ENCODE measurements around the gene PEX6. TPM values are rescaled to one million over a fixed set of nuclear protein-coding genes. Genes with fewer than 3 reads are reported as not detected.

The PEX6 gene
- total and polyA plus RNA-seq, 2 of the 13 experiments (the other 11 are each of a cell fraction or from before 2014, with no cell fraction given), result 5.1 to 6.7 TPM

GRCh38 chr6:42938987-42939809 is 39.8 kb downstream of the PEX6 start (continued):
- TF ChIP-seq GRHL1 (CRISPR knock-in tag; conservative IDR thresholded peaks at IDR 0.05) (no peak), AHR (CRISPR knock-in tag; IDR thresholded peaks at IDR 0.05) (no peak; the same call in 1 of the 2 replicates), FOXP4 (CRISPR knock-in tag; IDR thresholded peaks at IDR 0.05) (peak; percentile 97), ADNP (CRISPR knock-in tag; IDR thresholded peaks at IDR 0.05) (no peak), ZNF772 (CRISPR knock-in tag; IDR thresholded peaks at IDR 0.05) (no peak), RNF219 (CRISPR knock-in tag; IDR thresholded peaks at IDR 0.05) (no peak), TCF12 (IDR thresholded peaks at IDR 0.05) (no peak), TCF12 (CRISPR knock-in tag; IDR thresholded peaks at IDR 0.05) (peak; percentile 73), PITX1 (CRISPR knock-in tag; IDR thresholded peaks at IDR 0.05) (peak; percentile 78; the same call in 1 of the 2 replicates), NPAS2 (CRISPR knock-in tag; IDR thresholded peaks at IDR 0.05; ENCODE audit: borderline replicate concordance) (no peak), RXRB (CRISPR knock-in tag; IDR thresholded peaks at IDR 0.05; ENCODE audit: borderline replicate concordance) (peak; percentile 95)
- TF ChIP-seq, protein P1, sequence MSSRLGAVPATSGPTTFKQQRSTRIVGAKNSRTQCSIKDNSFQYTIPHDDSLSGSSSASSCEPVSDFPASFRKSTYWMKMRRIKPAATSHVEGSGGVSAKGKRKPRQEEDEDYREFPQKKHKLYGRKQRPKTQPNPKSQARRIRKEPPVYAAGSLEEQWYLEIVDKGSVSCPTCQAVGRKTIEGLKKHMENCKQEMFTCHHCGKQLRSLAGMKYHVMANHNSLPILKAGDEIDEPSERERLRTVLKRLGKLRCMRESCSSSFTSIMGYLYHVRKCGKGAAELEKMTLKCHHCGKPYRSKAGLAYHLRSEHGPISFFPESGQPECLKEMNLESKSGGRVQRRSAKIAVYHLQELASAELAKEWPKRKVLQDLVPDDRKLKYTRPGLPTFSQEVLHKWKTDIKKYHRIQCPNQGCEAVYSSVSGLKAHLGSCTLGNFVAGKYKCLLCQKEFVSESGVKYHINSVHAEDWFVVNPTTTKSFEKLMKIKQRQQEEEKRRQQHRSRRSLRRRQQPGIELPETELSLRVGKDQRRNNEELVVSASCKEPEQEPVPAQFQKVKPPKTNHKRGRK (CRISPR knock-in tag; IDR thresholded peaks at IDR 0.05), result no peak
- TF ChIP-seq, protein P2, sequence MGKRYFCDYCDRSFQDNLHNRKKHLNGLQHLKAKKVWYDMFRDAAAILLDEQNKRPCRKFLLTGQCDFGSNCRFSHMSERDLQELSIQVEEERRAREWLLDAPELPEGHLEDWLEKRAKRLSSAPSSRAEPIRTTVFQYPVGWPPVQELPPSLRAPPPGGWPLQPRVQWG (CRISPR knock-in tag; IDR thresholded peaks at IDR 0.05; ENCODE audit: borderline replicate concordance, low read depth), result no peak
- TF ChIP-seq, protein P3, sequence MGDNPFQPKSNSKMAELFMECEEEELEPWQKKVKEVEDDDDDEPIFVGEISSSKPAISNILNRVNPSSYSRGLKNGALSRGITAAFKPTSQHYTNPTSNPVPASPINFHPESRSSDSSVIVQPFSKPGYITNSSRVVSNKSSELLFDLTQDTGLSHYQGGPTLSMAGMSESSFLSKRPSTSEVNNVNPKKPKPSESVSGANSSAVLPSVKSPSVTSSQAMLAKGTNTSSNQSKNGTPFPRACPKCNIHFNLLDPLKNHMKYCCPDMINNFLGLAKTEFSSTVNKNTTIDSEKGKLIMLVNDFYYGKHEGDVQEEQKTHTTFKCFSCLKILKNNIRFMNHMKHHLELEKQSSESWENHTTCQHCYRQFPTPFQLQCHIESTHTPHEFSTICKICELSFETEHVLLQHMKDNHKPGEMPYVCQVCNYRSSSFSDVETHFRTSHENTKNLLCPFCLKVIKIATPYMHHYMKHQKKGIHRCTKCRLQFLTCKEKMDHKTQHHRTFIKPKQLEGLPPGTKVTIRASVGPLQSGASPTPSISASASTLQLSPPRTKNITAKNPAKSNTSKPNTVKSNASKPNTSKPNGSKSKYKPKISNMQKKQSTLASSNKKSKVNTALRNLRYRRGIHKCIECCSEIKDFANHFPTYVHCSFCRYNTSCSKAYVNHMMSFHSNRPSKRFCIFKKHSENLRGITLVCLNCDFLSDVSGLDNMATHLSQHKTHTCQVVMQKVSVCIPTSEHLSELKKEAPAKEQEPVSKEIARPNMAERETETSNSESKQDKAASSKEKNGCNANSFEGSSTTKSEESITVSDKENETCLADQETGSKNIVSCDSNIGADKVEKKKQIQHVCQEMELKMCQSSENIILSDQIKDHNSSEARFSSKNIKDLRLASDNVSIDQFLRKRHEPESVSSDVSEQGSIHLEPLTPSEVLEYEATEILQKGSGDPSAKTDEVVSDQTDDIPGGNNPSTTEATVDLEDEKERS (CRISPR knock-in tag; IDR thresholded peaks at IDR 0.05), result 0 out of 2 replicates have a peak, but pooled peaks have one; percentile 42
- TF ChIP-seq, protein P4, sequence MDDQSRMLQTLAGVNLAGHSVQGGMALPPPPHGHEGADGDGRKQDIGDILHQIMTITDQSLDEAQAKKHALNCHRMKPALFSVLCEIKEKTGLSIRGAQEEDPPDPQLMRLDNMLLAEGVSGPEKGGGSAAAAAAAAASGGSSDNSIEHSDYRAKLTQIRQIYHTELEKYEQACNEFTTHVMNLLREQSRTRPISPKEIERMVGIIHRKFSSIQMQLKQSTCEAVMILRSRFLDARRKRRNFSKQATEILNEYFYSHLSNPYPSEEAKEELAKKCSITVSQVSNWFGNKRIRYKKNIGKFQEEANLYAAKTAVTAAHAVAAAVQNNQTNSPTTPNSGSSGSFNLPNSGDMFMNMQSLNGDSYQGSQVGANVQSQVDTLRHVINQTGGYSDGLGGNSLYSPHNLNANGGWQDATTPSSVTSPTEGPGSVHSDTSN (CRISPR knock-in tag; IDR thresholded peaks at IDR 0.05; ENCODE audit: borderline replicate concordance), result no peak

All from HepG2 (cell line).